Loucy (cell line): ENCODE results near the gene FAF1.

Experiments
- H2AFZ ChIP-seq: fragments of 200-600 bp; sonication (generic); 2 replicates; pipeline ENCODE4 v1.6.0; 2016; ENCODE audit warnings: antibody characterized with exemption, mild to moderate bottlenecking, low read length, moderate library complexity
- H3F3A ChIP-seq: fragments of 200-600 bp; 2 replicates; pipeline ENCODE4 v1.6.0; 2016; ENCODE audit warnings: antibody characterized with exemption, low read depth, mild to moderate bottlenecking
- H3K27me3 ChIP-seq: fragments of 200-600 bp; sonication (generic); 2 replicates; pipeline ENCODE4 v1.6.1; 2014; ENCODE audit warnings: low read length, mild to moderate bottlenecking; ENCODE audit not compliant: insufficient read depth, poor library complexity, severe bottlenecking
- H3K36me3 ChIP-seq: fragments of 200-600 bp; sonication (generic); 2 replicates; pipeline ENCODE4 v1.6.1; 2016; ENCODE audit warnings: low read length; ENCODE audit not compliant: insufficient read depth
- H3K4me1 ChIP-seq: fragments of 200-600 bp; sonication (generic); 2 replicates; pipeline ENCODE4 v1.5.1; 2014; ENCODE audit warnings: low read length, mild to moderate bottlenecking; ENCODE audit not compliant: insufficient read depth, poor library complexity, severe bottlenecking
- H3K4me2 ChIP-seq: fragments of 200-600 bp; sonication (generic); 2 replicates; pipeline ENCODE4 v1.6.0; 2014; ENCODE audit warnings: antibody characterized with exemption, low read length, low read depth, mild to moderate bottlenecking; ENCODE audit not compliant: poor library complexity, severe bottlenecking
- H3K4me3 ChIP-seq: fragments of 200-600 bp; sonication (generic); 2 replicates; pipeline ENCODE4 v1.5.1; 2014; ENCODE audit warnings: low read length, mild to moderate bottlenecking, mixed read lengths; ENCODE audit not compliant: poor library complexity, severe bottlenecking
- H3K79me2 ChIP-seq: fragments of 200-600 bp; sonication (generic); 2 replicates; pipeline ENCODE4 v1.6.1; 2014; ENCODE audit warnings: low read length; ENCODE audit not compliant: insufficient read depth
- H3K9ac ChIP-seq: fragments of 200-600 bp; sonication (generic); 2 replicates; pipeline ENCODE4 v1.6.0; 2014; ENCODE audit warnings: mild to moderate bottlenecking, low read depth, low read length, moderate library complexity; ENCODE audit not compliant: poor library complexity, severe bottlenecking
- H3K9me2 ChIP-seq: fragments of 200-600 bp; sonication (generic); replicated peaks from 2 replicates; pipeline ENCODE4 v1.6.1; 2016; ENCODE audit warnings: low read depth, low read length, mixed read lengths
- H3K9me3 ChIP-seq: fragments of 200-600 bp; sonication (generic); 2 replicates; pipeline ENCODE4 v1.6.1; 2014; ENCODE audit warnings: mild to moderate bottlenecking, antibody characterized with exemption, low read length, low read depth; ENCODE audit not compliant: insufficient read depth
- H4K20me1 ChIP-seq: fragments of 200-600 bp; sonication (generic); 2 replicates; pipeline ENCODE4 v1.6.0; 2014; ENCODE audit warnings: antibody characterized with exemption, low read length, mild to moderate bottlenecking; ENCODE audit not compliant: insufficient read depth, poor library complexity, severe bottlenecking
- EZH2phosphoT487 ChIP-seq: fragments of 200-600 bp; IDR thresholded peaks from 2 replicates; pipeline ENCODE4 v1.6.1; 2018; ENCODE audit warnings: antibody characterized with exemption, mild to moderate bottlenecking, moderate library complexity, borderline replicate concordance
- TF ChIP-seq, protein P1 (sequence below): fragments of 200-600 bp; sonication (generic); conservative IDR thresholded peaks from 2 replicates; pipeline ENCODE4 v1.5.1; 2014; ENCODE audit warnings: mild to moderate bottlenecking, antibody characterized with exemption, low read length

FAF1 gene

DNA sequence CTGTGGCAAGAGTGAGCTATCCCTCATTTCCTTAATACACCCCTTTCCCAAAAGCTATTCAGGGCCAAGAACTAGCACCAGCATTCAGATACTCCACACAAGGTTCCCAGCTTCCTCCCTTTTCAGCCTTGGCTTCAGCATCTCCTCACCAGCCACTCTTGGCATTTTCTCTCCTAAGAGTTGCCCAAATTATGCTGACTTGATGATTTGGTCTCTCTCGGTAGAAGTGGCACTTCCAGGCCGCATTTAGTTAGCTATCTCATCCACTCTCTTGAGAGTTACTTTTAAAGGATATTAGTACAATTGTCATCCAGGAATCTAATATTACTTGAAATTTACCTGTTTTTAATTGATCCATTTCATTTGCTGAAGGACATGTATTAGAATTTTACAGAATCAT is 337.8 kb downstream of the FAF1 start:
- Histone ChIP-seq H3K79me2 (no peaks in the 10 kb centered on the region), H3K27me3 (no peaks in the 10 kb centered on the region), H3K9me2 (no peaks in the 10 kb centered on the region), H3F3A (no peaks in the 10 kb centered on the region), H3K4me3 (no peak overlapping the region), H2AFZ (no peak overlapping the region), H3K4me2 (no peak overlapping the region), H3K36me3 (no peaks in the 10 kb centered on the region), H4K20me1 (no peaks in the 10 kb centered on the region), H3K9me3 (no peaks in the 10 kb centered on the region), H3K4me1 (no peaks in the 10 kb centered on the region), H3K9ac (no peak overlapping the region)
- TF ChIP-seq EZH2phosphoT487: no peak
- TF ChIP-seq, protein P1, sequence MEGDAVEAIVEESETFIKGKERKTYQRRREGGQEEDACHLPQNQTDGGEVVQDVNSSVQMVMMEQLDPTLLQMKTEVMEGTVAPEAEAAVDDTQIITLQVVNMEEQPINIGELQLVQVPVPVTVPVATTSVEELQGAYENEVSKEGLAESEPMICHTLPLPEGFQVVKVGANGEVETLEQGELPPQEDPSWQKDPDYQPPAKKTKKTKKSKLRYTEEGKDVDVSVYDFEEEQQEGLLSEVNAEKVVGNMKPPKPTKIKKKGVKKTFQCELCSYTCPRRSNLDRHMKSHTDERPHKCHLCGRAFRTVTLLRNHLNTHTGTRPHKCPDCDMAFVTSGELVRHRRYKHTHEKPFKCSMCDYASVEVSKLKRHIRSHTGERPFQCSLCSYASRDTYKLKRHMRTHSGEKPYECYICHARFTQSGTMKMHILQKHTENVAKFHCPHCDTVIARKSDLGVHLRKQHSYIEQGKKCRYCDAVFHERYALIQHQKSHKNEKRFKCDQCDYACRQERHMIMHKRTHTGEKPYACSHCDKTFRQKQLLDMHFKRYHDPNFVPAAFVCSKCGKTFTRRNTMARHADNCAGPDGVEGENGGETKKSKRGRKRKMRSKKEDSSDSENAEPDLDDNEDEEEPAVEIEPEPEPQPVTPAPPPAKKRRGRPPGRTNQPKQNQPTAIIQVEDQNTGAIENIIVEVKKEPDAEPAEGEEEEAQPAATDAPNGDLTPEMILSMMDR: no peak

DNA sequence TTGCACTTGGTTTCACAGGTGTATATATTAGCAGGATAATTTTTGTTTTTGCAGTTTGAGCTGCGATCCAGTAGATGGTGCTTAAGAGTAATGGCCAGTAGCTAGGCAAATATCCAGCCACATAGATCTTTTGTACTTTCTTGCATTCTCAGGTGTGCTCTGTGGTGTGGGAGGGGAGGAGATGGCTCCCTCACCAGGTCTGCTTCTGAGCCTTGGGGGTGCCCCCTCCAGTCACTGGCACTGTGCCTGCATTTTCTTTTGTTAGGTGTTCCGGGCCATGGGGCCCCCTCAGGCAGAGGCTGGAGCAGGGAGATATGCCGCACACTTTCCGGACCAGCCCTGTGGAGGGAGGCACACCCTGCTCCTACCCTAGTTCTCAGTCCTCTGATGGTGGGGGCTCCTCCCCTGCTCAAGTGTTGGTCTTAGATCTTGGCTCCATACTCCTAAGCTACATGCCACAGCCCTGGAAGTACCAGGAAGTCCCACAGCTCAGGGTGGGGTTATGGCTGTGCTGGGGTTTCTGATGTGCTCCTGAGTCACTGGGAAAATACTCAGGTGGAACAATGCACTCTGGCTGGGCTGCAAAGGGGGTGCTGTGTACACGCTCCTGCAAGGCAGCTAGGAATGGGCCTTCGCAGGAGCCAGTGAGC is 339.3 kb downstream of the FAF1 start:
- no peak overlapping the region for H2AFZ ChIP-seq
- no peak overlapping the region for H3K4me2 ChIP-seq
- no peaks in the 10 kb centered on the region for H3K4me1 ChIP-seq
- no peaks in the 10 kb centered on the region for H3K79me2 ChIP-seq
- no peaks in the 10 kb centered on the region for H3K9me2 ChIP-seq
- H3F3A ChIP-seq: no peaks in the 10 kb centered on the region
- H3K27me3 ChIP-seq: no peaks in the 10 kb centered on the region
- TF ChIP-seq EZH2phosphoT487: no peak
- TF ChIP-seq, protein P1: peak; percentile 74
- H3K9me3 ChIP-seq: no peaks in the 10 kb centered on the region
- no peaks in the 10 kb centered on the region for H4K20me1 ChIP-seq
- no peak overlapping the region for H3K4me3 ChIP-seq
- H3K36me3 ChIP-seq: no peaks in the 10 kb centered on the region
- H3K9ac ChIP-seq: no peak overlapping the region

DNA sequence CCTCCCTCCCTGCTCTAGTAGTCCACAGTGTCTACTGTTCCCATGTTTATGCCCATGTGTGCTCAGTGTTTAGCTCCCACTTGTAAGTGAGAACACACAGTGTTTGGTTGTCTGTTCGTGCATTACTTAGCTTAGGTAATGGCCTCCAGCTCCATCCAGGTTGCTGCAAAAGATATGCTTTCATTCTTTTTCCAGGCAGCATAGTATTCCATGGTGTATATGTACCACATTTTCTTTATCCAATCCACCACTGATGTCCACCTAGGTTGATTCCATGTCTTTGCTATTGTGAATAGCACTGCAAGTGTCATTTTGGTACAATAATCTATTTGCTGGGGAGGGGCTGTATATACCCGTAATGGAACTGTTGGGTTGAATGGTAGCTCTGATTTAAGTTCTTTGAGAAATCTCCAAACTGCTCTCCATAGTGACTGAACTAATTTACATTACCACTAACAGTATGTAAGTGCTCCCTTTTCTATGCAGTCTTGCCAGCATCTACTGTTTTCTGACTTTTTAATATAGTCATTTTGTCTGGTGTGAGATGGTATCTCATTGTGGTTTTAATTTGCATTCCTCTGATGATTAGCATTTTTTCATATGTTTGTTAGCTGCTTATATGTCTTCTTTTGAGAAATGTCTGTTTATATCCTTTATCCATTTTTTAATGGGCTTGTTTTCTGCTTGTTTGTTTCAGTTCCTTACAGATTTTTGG is 344.9 kb downstream of the FAF1 start:
- Histone ChIP-seq H3K36me3 (no peaks in the 10 kb centered on the region), H3K9ac (no peak overlapping the region), H3K9me2 (no peaks in the 10 kb centered on the region), H3K27me3 (no peaks in the 10 kb centered on the region), H3K4me2 (no peak overlapping the region), H3K4me1 (no peaks in the 10 kb centered on the region), H4K20me1 (no peaks in the 10 kb centered on the region), H2AFZ (no peak overlapping the region), H3K9me3 (no peaks in the 10 kb centered on the region), H3F3A (no peaks in the 10 kb centered on the region), H3K4me3 (no peak overlapping the region), H3K79me2 (no peaks in the 10 kb centered on the region)
- TF ChIP-seq, protein P1: no peak
- no peak for TF ChIP-seq EZH2phosphoT487
